ENCODE measurements around the gene CHST3.
"Not testable (repeated sequence)": the region's sequence is repeated elsewhere in the genome, so short reads cannot be mapped to it uniquely, and the experiment has no call there.

The CHST3 gene

DNA sequence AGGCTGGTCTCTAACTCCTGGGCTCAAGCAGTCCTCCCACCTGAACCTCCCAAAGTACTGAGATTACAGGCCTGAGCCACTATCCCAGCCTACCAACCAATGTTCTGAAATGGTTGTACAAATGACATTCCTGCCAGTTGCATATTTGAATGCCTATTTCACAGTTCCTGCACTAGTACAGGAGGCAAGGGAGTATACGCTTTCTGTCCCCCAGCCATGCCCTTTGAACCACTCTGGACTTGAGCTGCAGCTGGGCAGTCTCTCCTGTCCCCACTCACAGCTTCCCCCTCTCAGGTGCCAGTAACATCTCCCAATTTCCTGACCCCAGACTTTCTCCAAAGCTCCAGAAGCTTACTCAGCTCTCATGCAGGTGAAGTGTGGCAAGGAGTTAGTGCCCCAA, 65.2 kb downstream of the CHST3 start:
- no peaks in the 10 kb centered on the region for H3K4me1 ChIP-seq (ENCODE audit: low read depth, poor library complexity, severe bottlenecking)
- no peak overlapping the region for H3K4me3 ChIP-seq (IDR thresholded peaks at IDR 0.05; ENCODE audit: insufficient read depth, low read depth, low read length)
- no peak overlapping the region for H3K4me2 ChIP-seq
- no peak overlapping the region for H3K9ac ChIP-seq
- H2AFZ ChIP-seq (ENCODE audit: low read depth), result no peak overlapping the region
- no peak overlapping the region for H3K27ac ChIP-seq
- H4K20me1 ChIP-seq (ENCODE audit: insufficient read depth), result no peaks in the 10 kb centered on the region
- H3K27me3 ChIP-seq (ENCODE audit: insufficient read depth, low read depth), result no peaks in the 10 kb centered on the region; the same call in 1 of the 2 replicates
- TF ChIP-seq, protein P1, sequence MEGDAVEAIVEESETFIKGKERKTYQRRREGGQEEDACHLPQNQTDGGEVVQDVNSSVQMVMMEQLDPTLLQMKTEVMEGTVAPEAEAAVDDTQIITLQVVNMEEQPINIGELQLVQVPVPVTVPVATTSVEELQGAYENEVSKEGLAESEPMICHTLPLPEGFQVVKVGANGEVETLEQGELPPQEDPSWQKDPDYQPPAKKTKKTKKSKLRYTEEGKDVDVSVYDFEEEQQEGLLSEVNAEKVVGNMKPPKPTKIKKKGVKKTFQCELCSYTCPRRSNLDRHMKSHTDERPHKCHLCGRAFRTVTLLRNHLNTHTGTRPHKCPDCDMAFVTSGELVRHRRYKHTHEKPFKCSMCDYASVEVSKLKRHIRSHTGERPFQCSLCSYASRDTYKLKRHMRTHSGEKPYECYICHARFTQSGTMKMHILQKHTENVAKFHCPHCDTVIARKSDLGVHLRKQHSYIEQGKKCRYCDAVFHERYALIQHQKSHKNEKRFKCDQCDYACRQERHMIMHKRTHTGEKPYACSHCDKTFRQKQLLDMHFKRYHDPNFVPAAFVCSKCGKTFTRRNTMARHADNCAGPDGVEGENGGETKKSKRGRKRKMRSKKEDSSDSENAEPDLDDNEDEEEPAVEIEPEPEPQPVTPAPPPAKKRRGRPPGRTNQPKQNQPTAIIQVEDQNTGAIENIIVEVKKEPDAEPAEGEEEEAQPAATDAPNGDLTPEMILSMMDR (conservative IDR thresholded peaks at IDR 0.05; ENCODE audit: low read depth, low read length), result no peak
- no peaks in the 10 kb centered on the region for H3K36me3 ChIP-seq (ENCODE audit: insufficient read depth)
- no peaks in the 10 kb centered on the region for H3K79me2 ChIP-seq (ENCODE audit: insufficient read depth, low read depth)

DNA sequence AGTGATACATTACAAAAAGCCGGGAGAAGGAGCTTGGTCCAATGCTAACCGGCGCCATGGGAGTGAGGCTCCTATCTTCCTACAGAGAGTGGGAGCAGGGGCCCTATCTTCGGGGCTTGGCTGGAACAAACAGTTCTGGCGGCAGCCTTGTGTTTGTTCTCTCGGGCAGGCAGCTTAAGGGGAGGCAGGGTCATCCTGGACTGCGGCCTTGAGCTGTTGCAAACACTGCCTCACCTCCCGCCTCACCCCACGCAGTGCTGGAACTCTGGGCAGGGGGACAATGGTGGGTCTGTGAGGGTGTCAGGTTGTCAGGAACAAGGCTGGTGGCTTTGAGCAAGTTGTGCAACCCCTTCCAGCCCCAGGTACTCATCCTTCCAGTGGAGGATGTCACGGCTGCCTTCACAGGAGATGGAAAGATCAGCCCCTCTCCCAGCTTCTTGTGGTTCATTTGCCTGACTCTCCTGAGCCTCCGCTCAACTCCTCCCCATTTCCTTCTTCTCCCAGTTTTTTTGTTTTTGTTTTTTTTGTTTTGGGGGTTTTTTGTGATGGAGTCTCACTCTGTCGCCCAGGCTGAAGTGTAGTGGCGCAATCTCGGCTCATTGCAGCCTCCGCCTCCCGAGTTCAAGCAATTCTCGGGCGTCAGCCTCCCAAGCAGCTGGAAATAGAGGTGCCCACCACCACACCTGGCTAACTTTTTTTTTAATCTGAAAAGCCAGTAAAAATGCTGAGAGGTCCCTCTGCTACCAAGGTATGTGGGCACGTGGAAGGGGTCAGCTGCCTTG, 66.8 kb downstream of the CHST3 start:
- Histone ChIP-seq H3K4me3 (IDR thresholded peaks at IDR 0.05; ENCODE audit: insufficient read depth, low read depth, low read length) (no peak overlapping the region), H3K79me2 (ENCODE audit: insufficient read depth, low read depth) (no peaks in the 10 kb centered on the region), H3K4me2 (no peak overlapping the region), H3K36me3 (ENCODE audit: insufficient read depth) (no peaks in the 10 kb centered on the region), H2AFZ (ENCODE audit: low read depth) (no peak overlapping the region), H3K27ac (no peak overlapping the region), H3K4me1 (ENCODE audit: low read depth, poor library complexity, severe bottlenecking) (no peaks in the 10 kb centered on the region), H3K9ac (no peak overlapping the region), H3K27me3 (ENCODE audit: insufficient read depth, low read depth) (no peaks in the 10 kb centered on the region; the same call in 1 of the 2 replicates), H4K20me1 (ENCODE audit: insufficient read depth) (no peaks in the 10 kb centered on the region)
- TF ChIP-seq, protein P1 (conservative IDR thresholded peaks at IDR 0.05; ENCODE audit: low read depth, low read length), result no peak

DNA sequence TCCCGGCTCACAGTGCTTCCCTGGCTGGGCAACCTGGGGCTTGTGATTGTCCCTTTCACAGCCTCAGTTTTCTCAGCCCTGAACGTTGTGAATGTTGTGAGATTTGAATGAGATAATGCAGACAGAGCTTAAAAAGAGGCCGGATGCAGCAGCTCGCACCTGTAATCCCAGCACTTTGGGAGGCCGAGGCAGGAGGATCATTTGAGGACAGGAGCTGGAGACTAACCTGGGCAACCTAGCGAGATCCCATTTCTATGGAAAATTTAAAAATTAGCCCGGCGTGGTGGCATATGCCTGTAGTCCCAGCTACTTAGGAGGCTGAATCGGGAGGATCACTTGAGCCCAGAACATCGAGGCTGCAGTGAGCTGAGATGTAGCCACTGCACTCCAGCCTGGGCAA, 67.5 kb downstream of the CHST3 start:
- Histone ChIP-seq H3K4me3 (IDR thresholded peaks at IDR 0.05; ENCODE audit: insufficient read depth, low read depth, low read length) (no peak overlapping the region), H3K4me2 (no peak overlapping the region), H3K36me3 (ENCODE audit: insufficient read depth) (no peaks in the 10 kb centered on the region), H2AFZ (ENCODE audit: low read depth) (no peak overlapping the region), H3K27ac (no peak overlapping the region), H3K27me3 (ENCODE audit: insufficient read depth, low read depth) (no peaks in the 10 kb centered on the region; the same call in 1 of the 2 replicates), H4K20me1 (ENCODE audit: insufficient read depth) (no peaks in the 10 kb centered on the region), H3K79me2 (ENCODE audit: insufficient read depth, low read depth) (no peaks in the 10 kb centered on the region), H3K9ac (no peak overlapping the region), H3K4me1 (ENCODE audit: low read depth, poor library complexity, severe bottlenecking) (no peaks in the 10 kb centered on the region)
- TF ChIP-seq, protein P1 (conservative IDR thresholded peaks at IDR 0.05; ENCODE audit: low read depth, low read length), result no peak

DNA sequence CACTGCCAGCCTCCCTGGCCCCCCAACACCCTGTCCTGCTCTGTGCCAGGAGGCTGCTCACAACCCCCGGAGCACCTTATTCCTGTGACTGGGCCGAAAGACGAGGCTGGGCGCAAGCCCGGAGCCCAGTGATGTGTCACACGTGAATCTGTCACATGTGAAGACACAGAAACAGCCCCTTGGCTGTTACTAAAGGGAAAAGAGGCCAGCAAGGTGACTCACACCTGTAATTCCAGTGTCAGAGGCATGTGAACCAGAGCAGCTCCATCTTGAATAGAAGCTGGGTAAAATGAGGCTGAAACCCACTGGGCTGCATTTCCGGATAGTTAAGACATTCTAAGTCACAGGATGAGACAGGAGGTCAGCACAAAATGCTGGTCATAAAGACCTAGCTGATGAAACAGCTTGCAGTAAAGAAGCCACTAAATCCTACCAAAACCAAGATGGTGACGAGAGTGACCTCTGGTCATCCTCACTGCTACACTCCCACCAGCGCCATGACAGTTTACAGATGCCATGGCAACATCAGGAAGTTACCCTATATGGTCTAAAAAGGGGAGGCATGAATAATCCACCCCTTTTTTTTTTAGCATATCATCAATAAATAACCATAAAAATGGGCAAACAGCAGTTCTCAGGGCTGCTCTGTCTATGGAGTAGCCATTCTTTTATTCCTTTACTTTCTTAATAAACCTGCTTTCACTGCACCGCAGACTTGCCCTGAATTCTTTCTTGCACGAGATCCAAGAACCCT, 68.4 kb downstream of the CHST3 start:
- H3K4me1 ChIP-seq (ENCODE audit: low read depth, poor library complexity, severe bottlenecking); H3K4me2 ChIP-seq; H4K20me1 ChIP-seq (ENCODE audit: insufficient read depth); H3K4me3 ChIP-seq (IDR thresholded peaks at IDR 0.05; ENCODE audit: insufficient read depth, low read depth, low read length); H3K9ac ChIP-seq; H3K36me3 ChIP-seq (ENCODE audit: insufficient read depth); H3K27ac ChIP-seq; H3K79me2 ChIP-seq (ENCODE audit: insufficient read depth, low read depth); H3K27me3 ChIP-seq (ENCODE audit: insufficient read depth, low read depth); H2AFZ ChIP-seq (ENCODE audit: low read depth): not testable (repeated sequence)
